NCI-H2171 (cell line): Measurements from ENCODE around the gene EXOC3L2.
A peak's percentile ranks its signal among the peaks of the same experiment; 100 is the strongest.

ENCODE experiments used
- DNase-seq: peaks from one replicate; lab custom pipeline; 2025; lab: John Stamatoyannopoulos, UW

EXOC3L2 gene

DNA sequence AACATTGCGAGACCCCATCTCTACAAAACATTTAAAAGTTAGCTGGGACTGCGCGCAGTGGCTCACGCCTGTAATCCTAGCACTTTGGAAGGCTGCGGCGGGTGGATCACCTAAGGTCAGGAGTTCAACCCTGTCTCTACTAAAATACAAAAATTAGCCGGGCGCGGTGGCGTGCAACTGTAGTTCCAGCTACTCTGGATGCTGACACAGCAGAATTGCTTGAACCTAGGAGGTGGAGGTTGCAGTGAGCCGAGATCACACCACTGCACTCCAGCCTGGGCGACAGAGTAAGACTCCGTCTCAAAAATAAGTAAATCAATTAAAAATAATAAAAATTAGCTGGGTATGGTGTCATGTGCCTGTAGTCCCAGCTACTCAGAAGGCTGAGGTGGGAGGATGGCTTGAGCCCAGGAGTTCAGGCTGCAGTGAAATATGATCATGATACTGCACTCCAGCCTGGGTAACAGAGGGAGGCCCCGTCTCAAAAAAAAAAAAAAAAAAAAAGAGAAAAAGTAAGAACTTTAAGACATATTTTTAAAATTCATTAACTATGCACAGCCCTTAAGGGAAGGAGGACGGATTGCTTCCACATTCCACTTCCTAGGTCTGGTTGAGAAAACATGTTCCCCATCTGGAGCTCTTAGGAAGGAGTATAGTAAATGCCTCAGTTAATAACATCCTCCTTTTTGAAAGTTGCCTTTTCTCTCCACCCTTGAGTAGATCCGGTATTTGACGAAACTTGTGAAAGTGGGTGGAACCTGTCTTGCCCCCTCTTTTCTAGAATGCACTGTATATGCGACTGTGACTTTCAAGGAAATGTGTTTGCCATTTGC lies 26.1 kb downstream of the EXOC3L2 start:
- no peak for DNase-seq

DNA sequence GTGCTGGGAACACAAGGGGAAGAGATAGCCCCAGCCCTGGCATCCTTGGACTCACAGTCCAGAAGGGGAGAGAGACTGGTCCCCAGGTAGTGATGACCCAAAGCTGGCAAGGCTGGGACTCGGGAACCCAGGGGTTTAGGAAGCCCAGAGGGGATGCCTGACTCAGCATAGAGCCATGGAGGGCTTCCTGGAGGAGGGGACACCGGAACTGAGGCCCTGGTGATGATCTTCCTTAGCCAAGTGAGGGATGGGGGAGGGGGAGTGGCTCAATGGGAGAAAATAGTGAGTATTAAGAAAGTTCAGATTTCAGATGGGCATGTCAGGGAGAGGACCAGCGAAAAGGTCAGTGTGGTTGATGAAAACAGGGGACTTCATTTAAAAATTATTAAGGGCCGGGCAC lies 26.8 kb downstream of the EXOC3L2 start:
- no peak for DNase-seq

DNA sequence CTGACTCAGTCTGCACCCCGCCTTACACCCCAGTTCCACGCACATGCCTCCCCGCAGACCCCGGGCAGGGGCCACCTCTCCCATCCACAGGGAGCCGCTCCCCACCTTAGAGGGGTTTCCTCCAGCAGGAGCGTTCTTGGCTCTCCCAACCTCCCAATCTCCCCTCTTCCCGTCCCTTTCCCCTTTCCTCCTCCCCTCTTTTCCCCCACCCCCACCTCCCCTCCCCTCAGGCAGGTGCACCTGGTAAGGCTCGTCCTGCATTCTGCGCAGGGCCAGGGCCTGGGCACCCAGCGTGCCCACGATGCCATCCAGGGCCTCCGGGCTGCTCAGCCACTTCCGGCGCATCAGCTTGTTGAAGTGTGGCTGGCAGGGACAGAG lies 27.3 kb downstream of the EXOC3L2 start:
- no peak for DNase-seq

DNA sequence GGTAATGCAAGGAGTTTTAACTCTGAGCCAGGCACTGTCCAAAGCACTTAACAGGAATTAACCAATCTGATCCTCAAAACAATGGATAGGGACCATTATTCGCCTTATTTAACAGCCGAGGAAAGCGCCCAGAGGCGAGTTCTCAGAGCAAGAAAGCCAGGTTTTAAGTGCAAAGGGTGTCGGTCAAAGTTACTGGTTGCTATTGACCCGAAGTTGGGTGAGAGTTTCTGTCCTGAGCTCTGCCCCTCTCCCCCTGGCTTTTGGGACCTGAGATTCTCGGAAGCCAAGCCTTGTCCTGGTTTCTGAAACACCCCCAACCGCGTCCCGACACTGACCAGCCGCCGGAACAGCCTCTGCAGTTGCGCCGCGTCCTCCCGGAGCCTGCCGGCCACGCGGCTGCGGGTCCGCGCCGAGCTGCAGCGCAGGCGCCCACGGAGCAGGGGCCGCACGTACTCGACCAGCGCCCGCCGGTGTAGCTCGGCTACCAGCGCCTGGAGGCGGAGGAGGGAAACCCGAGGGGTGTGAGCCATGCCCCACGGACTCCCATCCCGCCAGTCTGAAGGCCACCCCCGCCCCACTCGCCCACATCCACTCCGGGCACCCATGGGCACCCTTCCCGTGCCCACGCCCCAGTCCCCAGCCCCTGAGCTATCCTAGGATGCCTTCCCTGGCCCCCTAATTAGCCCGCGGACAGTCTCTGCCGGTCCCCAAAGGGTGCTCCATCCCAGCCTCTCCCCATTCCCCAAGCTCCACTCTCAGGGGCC lies 27.8 kb downstream of the EXOC3L2 start:
- no peak for DNase-seq

DNA sequence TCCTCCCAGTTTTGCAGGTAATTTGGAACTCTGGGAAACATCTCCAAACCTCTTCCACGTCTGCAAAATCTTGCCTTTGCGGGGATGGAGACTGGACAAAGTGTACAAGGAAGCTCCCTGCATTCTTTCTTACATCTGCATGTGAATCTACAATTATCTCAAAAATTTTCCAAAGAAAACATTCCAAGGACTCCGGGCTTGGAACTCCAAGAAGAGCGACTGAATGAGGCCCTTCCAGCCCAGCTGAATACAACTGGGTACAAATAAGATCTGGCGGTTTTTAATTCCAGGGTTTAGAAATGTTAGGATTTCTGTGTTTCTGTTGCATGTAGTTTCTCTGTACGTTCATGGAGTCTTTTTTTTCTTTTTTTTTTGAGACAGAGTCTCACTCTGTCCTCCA lies 28.5 kb downstream of the EXOC3L2 start:
- DNase-seq = no peak

DNA sequence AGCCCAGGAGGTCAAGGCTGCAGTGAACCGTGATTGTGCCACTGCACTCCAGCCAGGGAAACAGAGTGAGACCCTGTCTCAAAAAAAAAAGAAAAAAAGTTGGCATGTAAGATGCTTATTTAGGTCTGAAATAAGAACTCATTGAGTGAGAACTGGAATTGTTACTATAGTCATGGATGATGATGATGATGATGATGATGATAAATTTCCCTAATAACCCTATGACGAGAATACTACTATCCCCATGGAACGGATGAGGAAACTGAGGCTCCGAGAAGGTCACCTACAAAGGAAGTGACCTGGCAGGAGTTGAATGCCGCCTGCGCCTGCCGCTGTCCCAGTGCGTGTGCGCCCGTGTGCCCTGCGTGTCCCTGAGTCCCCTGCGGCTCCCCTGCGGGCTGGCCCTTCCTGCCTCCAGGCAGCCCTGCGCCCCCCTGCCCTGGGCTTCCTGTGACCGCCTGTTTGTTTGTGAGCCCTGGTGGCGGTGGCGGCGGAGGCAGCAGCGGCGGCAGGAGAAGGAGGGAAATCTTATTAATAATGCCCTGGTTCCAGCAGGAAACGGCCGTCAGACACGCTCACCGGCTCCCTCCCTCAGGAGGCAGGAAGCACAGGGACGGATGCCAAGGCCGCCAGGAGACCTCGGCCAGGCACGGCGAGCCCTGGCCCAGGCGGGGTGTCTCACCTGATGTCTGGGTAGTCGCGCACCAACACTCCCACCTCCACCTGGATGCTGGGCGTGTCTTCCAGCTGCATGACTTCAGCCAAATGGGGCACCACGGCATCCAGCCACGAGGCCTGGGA lies 29.6 kb downstream of the EXOC3L2 start:
- DNase-seq = no peak

DNA sequence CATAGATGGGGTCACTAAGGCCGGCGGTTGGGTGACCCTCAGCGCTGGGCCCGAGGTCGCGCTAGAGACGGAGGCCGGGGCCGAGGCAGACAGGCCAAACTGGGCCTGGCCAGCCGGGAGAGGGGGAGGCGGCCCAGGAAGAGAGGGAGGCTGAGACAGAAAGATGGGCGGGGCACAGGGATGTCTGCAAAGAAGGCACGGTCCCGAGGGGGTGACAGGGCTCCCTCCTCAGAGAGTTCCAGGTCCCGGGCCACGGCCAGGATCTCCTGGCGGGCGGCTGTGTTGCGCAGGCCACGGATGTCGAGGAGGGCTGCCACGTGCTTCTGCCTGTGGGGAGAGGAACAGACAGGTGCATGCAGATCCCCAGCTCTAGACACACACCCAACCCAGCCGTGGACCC lies 32.2 kb downstream of the EXOC3L2 start:
- DNase-seq = no peak

DNA sequence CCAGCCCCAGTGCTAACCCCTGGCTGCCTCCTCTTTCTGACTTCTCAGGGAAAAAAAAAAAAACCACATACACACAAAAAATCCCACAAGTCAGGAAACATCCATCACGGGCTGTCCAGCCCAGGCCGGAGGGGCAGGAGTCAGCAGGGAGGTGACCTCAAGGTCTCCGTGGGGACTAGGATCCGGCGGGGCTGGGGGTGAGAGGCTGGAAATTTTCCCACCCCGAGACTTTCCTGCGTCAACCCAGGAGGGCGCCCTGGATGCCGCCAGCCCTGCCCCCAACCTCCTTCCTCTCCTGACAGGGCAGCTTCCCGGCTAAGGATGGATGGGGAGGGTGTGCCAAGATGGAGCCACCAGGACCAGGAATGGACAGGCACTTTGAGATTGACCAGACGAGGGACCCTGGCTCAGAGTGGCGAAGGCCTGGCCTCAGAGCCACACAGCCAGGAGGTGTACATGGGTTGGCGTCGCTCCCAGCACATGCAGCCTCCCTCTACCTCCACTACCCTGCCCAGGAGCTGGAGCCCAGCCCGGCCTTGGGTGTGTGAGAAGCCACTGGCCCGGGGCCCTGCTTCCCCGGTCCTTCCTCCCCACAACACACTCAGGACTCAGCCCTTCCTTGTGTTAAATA lies 33.3 kb downstream of the EXOC3L2 start:
- DNase-seq = no peak

DNA sequence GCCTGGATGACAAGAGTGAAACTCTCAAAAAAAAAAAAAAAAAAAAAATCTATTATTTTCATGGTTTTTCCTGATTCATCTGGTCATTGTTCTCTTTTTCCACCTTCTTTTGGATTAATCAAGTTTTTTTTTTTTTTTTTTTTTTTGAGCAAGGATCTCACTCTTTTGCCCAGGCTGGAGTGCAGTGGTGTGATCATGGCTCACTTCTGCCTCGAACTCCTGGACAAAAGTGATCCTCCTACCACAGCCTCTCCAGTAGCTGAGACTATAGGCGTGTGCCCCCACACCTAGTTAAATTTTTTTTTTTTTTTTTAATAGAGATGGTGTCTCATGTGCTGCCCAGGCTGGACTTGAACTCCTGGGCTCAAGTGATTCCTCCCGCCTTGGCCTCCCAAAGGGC lies 38.9 kb downstream of the EXOC3L2 start:
- no peak for DNase-seq

DNA sequence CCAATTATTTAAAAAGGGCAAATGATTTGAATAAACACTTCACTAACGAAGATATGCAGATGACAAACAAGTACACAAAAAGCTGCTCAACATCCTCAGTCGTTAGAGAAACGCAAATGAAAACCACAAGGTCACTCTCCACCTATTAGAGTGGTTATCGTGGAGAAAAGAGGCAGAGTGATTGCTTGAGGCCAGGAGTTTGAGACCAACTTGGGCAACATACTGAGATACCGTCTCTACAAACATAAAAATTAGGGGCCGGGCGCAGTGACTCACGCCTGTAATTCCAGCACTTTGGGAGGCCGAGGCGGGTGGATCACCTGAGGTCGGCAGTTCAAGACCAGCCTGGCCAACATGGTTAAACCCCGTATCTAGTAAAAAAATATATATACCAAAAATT lies 39.4 kb downstream of the EXOC3L2 start:
- no peak for DNase-seq

DNA sequence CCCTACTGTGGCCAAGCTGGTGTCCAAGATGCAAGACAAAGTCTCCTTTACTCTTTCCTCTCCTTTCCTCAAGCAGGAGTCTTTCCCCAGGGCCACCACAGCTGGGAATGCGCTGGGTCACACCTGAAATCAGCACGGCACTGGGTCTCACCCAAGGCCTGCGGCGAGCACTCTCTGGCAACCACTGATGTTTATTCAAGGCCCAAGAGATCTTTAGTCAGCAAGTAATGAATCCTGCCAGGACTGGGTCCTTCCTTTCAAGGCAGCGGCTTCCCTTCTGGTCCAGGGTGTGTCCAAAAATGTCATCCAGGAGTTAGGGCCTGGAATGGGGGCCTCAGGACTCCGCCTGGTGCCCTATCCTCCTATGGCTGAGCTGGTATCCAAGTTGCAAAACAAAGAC lies 42.6 kb downstream of the EXOC3L2 start:
- DNase-seq = no peak

DNA sequence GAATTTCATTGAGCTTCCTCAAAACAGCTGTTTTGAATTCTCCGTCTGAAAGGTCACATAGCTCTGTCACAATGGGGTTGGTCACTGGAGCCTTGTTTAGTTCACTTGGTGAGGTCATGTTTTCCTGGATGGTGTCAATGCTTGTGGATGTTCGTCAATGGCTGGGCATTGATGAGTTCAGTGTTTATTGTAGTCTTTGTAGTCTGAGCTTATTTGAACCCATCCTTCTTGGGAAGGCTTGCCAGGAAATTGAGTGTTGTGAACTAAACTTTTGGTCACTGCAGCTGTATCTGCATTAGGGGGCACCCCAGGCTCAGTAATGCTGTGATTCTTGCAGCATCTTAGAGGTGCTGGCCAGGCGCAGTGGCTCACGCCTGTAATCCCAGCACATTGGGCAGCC lies 44.6 kb downstream of the EXOC3L2 start:
- DNase-seq = no peak

DNA sequence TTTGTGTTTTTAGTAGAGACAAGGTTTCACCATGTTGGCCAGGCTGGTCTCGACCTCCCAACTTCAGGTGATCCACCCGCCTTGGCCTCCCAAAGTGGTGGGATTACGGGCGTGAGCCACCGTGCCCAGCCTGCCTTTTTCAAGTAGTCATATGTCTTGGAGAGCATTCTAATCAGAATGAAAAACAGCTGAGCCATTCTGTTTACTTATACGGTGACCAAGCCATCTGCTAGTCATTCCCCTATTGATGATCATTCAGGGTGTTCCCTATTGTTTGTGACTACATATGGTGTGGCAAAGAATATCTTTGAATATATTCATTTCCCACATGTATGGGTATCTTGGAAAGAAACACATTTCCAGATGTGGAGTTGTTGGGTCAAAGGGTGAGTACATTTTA lies 49.4 kb downstream of the EXOC3L2 start:
- DNase-seq = no peak

DNA sequence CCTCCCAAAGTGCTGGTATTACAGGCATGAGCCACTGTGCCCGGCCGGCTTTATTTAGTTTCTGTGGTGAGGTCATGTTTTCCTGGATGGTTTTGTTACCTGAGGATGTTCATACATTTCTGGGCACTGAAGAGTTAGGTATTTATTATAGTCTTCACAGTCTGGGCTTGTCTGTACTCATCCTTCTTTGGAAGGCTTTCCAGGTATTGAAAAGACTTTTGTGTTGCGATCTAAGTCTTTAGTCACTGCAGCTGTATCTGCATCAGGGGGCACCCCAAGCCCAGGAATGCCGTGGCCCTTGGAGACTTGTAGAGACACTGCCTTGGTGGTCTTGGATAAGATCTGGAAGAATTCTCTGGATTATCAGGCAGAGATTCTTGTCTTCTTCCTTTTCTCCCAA lies 53.8 kb downstream of the EXOC3L2 start:
- DNase-seq = no peak

DNA sequence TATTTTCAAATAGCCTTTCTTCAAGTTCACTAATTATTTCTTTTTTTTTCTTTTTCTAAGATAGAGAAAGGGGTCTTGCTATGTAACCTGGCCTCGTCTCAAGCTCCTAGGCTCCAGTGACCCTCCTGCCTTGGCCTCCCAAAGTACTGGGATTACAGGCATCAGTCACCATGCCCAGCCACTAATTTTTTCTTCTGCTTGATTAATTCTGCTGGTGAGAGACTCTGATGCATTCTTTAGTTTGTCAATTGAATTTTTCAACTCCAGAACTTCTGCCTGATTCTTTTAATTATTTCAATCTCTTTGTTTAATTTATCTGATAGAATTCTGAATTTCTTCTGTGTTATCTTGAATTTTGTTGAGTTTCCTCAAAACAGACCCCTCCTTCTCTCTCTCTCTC lies 55.2 kb downstream of the EXOC3L2 start:
- DNase-seq = no peak

DNA sequence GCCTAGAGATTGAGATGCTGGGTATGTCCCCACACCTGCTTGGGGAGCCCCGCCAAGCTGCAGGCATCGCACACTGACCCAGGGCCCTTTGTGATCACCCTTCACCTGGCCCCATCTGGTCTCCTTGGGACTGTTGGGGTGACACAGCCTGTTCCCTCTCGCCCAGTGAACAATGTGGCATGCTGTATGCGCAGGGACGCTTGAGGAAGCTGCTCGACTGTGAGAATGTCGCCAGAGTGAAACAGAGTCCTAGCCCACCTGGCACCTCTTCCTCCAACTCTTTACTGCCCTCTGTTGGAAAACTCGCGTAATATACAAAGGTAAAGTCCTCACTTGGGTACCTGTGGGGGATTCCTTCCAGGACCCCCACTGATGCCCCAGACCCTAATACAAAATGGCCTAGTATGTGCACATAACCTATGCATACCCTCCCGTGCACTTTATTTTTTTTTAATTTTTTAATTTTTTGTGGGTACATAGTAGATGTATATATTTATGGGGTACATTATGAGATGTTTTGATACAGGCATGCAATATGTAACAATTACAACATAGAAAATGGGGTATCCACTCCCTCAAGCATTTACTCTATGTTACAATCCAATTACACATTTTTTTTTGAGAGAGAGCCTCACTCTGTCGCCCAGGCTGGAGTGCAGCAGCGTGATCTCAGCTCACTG lies 57.6 kb downstream of the EXOC3L2 start:
- peak; percentile 75 for DNase-seq

DNA sequence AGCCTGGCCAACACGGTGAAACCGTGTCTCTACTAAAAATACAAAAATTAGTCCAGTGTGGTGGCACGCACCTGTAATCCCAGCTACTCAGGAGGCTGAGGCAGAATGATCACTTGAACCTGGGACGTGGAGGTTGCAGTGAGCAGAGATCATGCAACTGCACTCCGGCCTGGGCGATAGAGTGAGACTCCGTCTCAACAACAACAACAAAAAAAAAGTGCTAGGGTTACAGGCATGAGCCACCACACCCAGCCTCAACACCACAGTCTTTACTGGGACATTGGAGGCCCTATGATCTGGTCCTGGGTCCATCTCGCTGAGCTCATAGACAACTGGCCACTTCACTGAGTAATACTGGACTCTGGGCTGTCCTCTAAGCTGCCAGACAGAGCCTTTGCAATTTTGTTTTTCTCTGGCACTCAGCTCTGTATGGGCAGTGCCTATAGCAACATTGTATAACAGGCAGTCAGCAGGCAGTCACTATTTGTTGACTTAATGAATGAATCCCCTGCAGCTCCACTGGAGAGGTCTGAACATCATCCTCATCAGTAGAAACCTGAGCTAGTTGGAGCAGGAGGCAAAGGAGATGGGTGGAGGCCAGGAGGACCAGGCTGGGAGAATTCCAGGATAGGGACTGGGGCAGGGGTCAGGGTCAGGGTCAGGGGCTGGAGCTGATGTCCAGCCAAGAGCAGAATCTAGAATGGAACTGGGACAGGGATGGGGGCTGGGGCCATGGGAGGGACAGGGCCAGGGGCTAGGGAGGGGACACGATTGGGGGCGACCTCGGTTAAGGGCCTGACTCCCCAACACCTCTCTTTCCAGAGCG lies 58.5 kb downstream of the EXOC3L2 start:
- DNase-seq = no peak

DNA sequence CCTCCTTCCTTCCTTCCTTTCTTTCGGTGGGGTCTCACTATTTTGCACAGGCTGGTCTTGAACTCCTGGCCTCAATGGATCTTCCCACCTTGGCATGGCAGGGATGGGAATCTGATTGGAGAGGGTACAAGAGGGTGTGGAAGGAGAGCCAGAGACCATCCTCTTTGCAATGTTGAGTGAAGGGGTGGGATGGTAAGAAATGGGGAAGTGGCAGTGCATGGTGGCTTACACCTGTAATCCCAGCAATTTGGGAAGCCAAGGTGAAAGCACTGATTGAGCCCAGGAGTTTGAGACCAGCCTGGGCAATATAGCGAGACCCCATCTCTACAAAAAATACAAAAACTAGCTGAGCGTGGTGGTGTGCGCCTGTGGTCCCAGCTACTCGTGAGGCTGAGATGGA lies 61.1 kb downstream of the EXOC3L2 start:
- no peak for DNase-seq

DNA sequence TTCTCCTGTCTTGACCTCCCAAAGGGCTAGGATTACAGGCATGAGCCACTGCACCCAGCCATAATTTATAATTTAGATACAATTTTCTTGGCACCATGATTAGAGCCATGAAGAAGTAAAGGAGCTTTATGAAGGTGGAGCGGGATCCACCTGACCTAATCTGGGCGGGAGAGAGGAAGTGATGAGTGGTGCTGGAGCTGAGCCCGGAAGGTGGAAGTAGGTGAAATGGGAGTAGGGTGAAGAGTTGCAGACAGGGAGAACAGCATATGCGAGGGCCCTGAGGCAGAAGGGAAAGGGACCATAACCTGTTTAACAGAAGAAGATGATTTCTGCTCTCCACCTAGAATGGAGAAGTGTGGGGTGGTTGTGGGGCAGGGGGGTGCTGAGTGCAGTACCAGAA lies 62.4 kb downstream of the EXOC3L2 start:
- DNase-seq = no peak

DNA sequence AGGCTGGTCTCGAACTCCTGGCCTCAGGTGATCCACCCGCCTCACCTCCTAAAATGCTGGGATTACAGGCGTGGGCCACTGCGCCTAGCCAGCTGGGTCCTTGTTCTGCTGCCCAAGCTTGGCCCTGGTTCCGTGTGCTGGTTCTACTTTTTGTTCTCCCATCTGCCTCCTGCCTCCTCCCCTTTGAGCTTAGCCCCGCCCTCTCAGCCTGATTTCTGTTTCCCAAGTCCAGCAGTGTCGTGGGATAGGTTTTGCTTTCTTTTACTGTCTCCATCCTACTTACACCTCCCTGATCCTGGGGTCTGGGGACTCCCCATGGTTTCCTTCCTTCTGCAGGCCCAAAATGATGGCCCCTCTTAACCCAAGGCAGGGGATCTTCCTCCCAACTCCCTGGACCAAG lies 64.3 kb downstream of the EXOC3L2 start:
- DNase-seq = no peak

DNA sequence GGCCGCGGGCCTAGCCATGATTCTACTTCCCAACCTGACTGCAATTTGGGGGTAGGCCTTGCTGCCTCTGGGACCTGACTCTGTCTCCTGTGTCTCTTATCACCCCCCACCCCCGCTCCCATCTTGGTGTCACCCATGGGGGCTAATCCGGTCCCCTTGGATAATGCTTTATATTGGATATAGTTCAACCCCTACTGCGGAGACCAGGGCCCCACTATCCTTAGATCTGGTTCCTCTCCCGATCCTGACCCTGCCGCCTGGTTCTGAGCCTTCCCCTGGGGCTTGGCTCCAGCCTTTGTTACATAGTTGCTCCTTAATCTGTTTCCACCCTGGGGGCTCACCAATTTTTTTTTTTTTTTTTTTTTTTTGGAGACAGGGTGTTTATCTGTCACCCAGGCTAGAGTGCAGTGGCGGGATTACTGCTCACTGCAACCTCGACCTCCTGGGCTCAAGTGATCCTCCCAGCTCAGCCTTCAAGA lies 65.3 kb downstream of the EXOC3L2 start:
- no peak for DNase-seq
